ENCODE measurements around the gene KCNJ14. TPM values are rescaled to one million over a fixed set of nuclear protein-coding genes. Genes with fewer than 3 reads are reported as not detected.

KCNJ14 gene
- total and polyA plus RNA-seq, 2 experiments from 2014 or later: 0.81 to 0.94 TPM

- Histone ChIP-seq H3K79me2 (replicated peaks; ENCODE audit: insufficient read depth) (peaks cover 13% of the 10 kb centered on the region), H3K36me3 (ENCODE audit: insufficient read depth) (peaks cover 6% of the 10 kb centered on the region), H3K4me3 (peak overlapping the region; percentile 42; the same call in 1 of the 2 replicates), H3K27ac (ENCODE audit: low read depth) (no peak overlapping the region), H3K27me3 (ENCODE audit: insufficient read depth) (peaks cover 30% of the 10 kb centered on the region), H3K4me2 (peak overlapping the region; percentile 66), H3K9me2 (ENCODE audit: insufficient read depth) (no peaks in the 10 kb centered on the region), H2AFZ (no peak overlapping the region), H4K20me1 (replicated peaks; ENCODE audit: insufficient read depth) (peaks cover under 1% of the 10 kb centered on the region; the same call in 1 of the 2 replicates), H3K4me1 (ENCODE audit: insufficient read depth) (peaks cover 22% of the 10 kb centered on the region), H3F3A (replicated peaks; ENCODE audit: low read depth) (peaks cover 22% of the 10 kb centered on the region)
- ATAC-seq (no peak; the same call in 2 of the 3 replicates), DNase-seq (ENCODE audit: low spot score) (peak; percentile 56)
- Mint-ChIP-seq H3K9me3 (no peaks in the 10 kb centered on the region), H3K4me3 (peak overlapping the region; percentile 48; the same call in 2 of the 3 replicates), H3K27me3 (ENCODE audit: insufficient read depth, low read depth, poor library complexity) (peaks cover 23% of the 10 kb centered on the region), H3K4me1 (peaks cover 23% of the 10 kb centered on the region), H3K27ac (no peak overlapping the region), H3K36me3 (ENCODE audit: low read depth) (peaks cover 21% of the 10 kb centered on the region)
- TF ChIP-seq POLR2AphosphoS5 (IDR thresholded peaks at IDR 0.05; ENCODE audit: low read depth) (0 out of 2 replicates have a peak, but pooled peaks have one; percentile 32), STAT1 (IDR thresholded peaks at IDR 0.05; ENCODE audit: unreplicated experiment) (no peak)
Measured at GRCh38 chr19:48442116-48443035, 13.0 kb upstream of the KCNJ14 start.

GRCh38 chr19:48443256-48443655 is 12.1 kb upstream of the KCNJ14 start:
- Histone ChIP-seq H3F3A (replicated peaks; ENCODE audit: low read depth) (peaks cover 30% of the 10 kb centered on the region), H2AFZ (no peak overlapping the region), H3K4me3 (peak overlapping the region; percentile 44; the same call in 1 of the 2 replicates), H3K4me2 (peak overlapping the region; percentile 67; the same call in 1 of the 2 replicates), H3K27ac (ENCODE audit: low read depth) (no peak overlapping the region), H3K79me2 (replicated peaks; ENCODE audit: insufficient read depth) (peaks cover 22% of the 10 kb centered on the region), H3K36me3 (ENCODE audit: insufficient read depth) (peaks cover 14% of the 10 kb centered on the region), H3K9me2 (ENCODE audit: insufficient read depth) (no peaks in the 10 kb centered on the region), H3K4me1 (ENCODE audit: insufficient read depth) (peaks cover 22% of the 10 kb centered on the region), H3K27me3 (ENCODE audit: insufficient read depth) (peaks cover 30% of the 10 kb centered on the region), H4K20me1 (replicated peaks; ENCODE audit: insufficient read depth) (peaks cover 10% of the 10 kb centered on the region)
- peaks cover 19% of the 10 kb centered on the region for H3K4me1 Mint-ChIP-seq
- ATAC-seq (no peak; the same call in 2 of the 3 replicates), DNase-seq (ENCODE audit: low spot score) (peak; percentile 62)
- H3K9me3 Mint-ChIP-seq: no peaks in the 10 kb centered on the region
- H3K36me3 Mint-ChIP-seq (ENCODE audit: low read depth): peaks cover 30% of the 10 kb centered on the region
- no peak overlapping the region for H3K4me3 Mint-ChIP-seq
- peaks cover 23% of the 10 kb centered on the region for H3K27me3 Mint-ChIP-seq (ENCODE audit: insufficient read depth, low read depth, poor library complexity)
- H3K27ac Mint-ChIP-seq: no peak overlapping the region
- TF ChIP-seq ETS1 (IDR thresholded peaks at IDR 0.05) (no peak), ZNF331 (CRISPR knock-in tag; IDR thresholded peaks at IDR 0.05; ENCODE audit: low read depth) (no peak), EZH2 (IDR thresholded peaks at IDR 0.05; ENCODE audit: low read depth, unreplicated experiment) (no peak), JUNB (IDR thresholded peaks at IDR 0.05; ENCODE audit: unreplicated experiment) (no peak), NANOG (IDR thresholded peaks at IDR 0.05; ENCODE audit: borderline replicate concordance) (no peak), EZH2phosphoT487 (IDR thresholded peaks at IDR 0.05; ENCODE audit: unreplicated experiment) (no peak), STAT1 (IDR thresholded peaks at IDR 0.05; ENCODE audit: unreplicated experiment) (no peak), ZNF114 (CRISPR knock-in tag; IDR thresholded peaks at IDR 0.05) (no peak), REST (IDR thresholded peaks at IDR 0.05; ENCODE audit: unreplicated experiment) (no peak)

Measured in GM23338 (cell line).